OCI-LY7 (cell line): Measurements from ENCODE around the gene ATP5F1E. TPM values are rescaled to one million over a fixed set of nuclear protein-coding genes. Genes with fewer than 3 reads are reported as not detected.
A peak's percentile ranks its signal among the peaks of the same experiment; 100 is the strongest.

ENCODE experiments used
- BruUV-seq: library from RNA; stranded (reverse); fragments of 400-500 nt; replicated peaks from 2 replicates; lab custom pipeline; 2021; lab: Mats Ljungman, UMichigan
- CTCF ChIA-PET: fragments of 300-600 bp; sonication (Branson Sonifier 250); formaldehyde crosslinking; loops from one replicate; lab custom pipeline; 2022; ENCODE audit warnings: antibody characterized with exemption; ENCODE audit not compliant: unreplicated experiment; lab: Charles Lee
- POLR2A ChIA-PET: fragments of 300-600 bp; sonication (Branson Sonifier 250); formaldehyde crosslinking; loops from one replicate; lab custom pipeline; 2022; ENCODE audit warnings: antibody characterized with exemption; lab: Charles Lee
- DNase-seq: peaks from one replicate; pipeline ENCODE4 v3.0.0-alpha.2; 2015; ENCODE audit warnings: low spot score
- H2AFZ ChIP-seq: fragments of 200-600 bp; sonication (generic), shearing (Covaris generic); 2 replicates; pipeline ENCODE4 v1.6.1; 2014; ENCODE audit warnings: mild to moderate bottlenecking, antibody characterized with exemption, low read length, moderate library complexity
- H3K27ac ChIP-seq: fragments of 200-600 bp; sonication (generic); 2 replicates; pipeline ENCODE4 v1.5.1; 2014; ENCODE audit warnings: mixed run types, low read depth, mild to moderate bottlenecking, moderate library complexity, low read length, inconsistent platforms; ENCODE audit not compliant: poor library complexity, severe bottlenecking
- H3K36me3 ChIP-seq: fragments of 200-600 bp; sonication (generic); 2 replicates; pipeline ENCODE4 v1.6.1; 2014; ENCODE audit warnings: mild to moderate bottlenecking, antibody characterized with exemption, low read length, moderate library complexity, mixed read lengths; ENCODE audit not compliant: insufficient read depth
- H3K4me1 ChIP-seq: fragments of 200-600 bp; sonication (generic); 2 replicates; pipeline ENCODE4 v1.5.1; 2014; ENCODE audit warnings: mild to moderate bottlenecking, low read length; ENCODE audit not compliant: insufficient read depth, poor library complexity, severe bottlenecking
- H3K4me2 ChIP-seq: fragments of 200-600 bp; sonication (generic); 2 replicates; pipeline ENCODE4 v1.6.1; 2014; ENCODE audit warnings: mild to moderate bottlenecking, low read length
- H3K4me3 ChIP-seq: fragments of 200-600 bp; sonication (generic); 2 replicates; pipeline ENCODE4 v1.5.1; 2014; ENCODE audit warnings: mild to moderate bottlenecking, low read depth, low read length; ENCODE audit not compliant: poor library complexity, severe bottlenecking
- H3K79me2 ChIP-seq: fragments of 200-600 bp; sonication (generic); 2 replicates; pipeline ENCODE4 v1.6.1; 2016; ENCODE audit warnings: low read depth, mild to moderate bottlenecking, low read length, moderate library complexity, mixed read lengths; ENCODE audit not compliant: insufficient read depth
- H3K9me2 ChIP-seq: fragments of 200-600 bp; sonication (generic); 2 replicates; pipeline ENCODE4 v1.6.1; 2016; ENCODE audit warnings: mild to moderate bottlenecking, low read length, mixed read lengths; ENCODE audit not compliant: insufficient read depth
- H3K9me3 ChIP-seq: fragments of 200-600 bp; sonication (generic); 2 replicates; pipeline ENCODE4 v1.6.1; 2014; ENCODE audit warnings: mild to moderate bottlenecking, mixed run types, low read length, mixed read lengths
- H4K20me1 ChIP-seq: fragments of 200-600 bp; sonication (generic); 2 replicates; pipeline ENCODE4 v1.6.1; 2014; ENCODE audit warnings: mild to moderate bottlenecking, antibody characterized with exemption, low read length, moderate library complexity, mixed read lengths; ENCODE audit not compliant: insufficient read depth
- EZH2phosphoT487 ChIP-seq: fragments of 200-600 bp; sonication (generic); IDR thresholded peaks from 2 replicates; pipeline ENCODE4 v1.6.1; 2018; ENCODE audit warnings: low read depth, borderline replicate concordance, mild to moderate bottlenecking, mixed run types, antibody characterized with exemption, low read length, moderate library complexity, mixed read lengths
- intact Hi-C: fragments of 100-400 bp; cut with micrococcal nuclease; formaldehyde crosslinking; loops from one replicate; pipeline ENCODE4 v1.10.0; 2022; ENCODE audit not compliant: unreplicated experiment
- total RNA-seq, 2 experiments: library from RNA; depleted of rRNA in 1 of 2; stranded (reverse); fragments of >200 nt in 1 of 2; shearing (Covaris generic) in 1 of 2; gene quantifications; 2 replicates each; pipeline ENCODE4 v1.2.3, GENCODE V29; 2014 to 2022
- TF ChIP-seq, protein P1 (sequence below): fragments of 200-600 bp; sonication (generic); conservative IDR thresholded peaks from 2 replicates; pipeline ENCODE4 v1.5.1; 2014; ENCODE audit warnings: mild to moderate bottlenecking, antibody characterized with exemption, low read length, moderate library complexity, mixed read lengths

The ATP5F1E gene
- total RNA-seq, 2 experiments from 2014 or later: 42.4 to 67.2 TPM

DNA sequence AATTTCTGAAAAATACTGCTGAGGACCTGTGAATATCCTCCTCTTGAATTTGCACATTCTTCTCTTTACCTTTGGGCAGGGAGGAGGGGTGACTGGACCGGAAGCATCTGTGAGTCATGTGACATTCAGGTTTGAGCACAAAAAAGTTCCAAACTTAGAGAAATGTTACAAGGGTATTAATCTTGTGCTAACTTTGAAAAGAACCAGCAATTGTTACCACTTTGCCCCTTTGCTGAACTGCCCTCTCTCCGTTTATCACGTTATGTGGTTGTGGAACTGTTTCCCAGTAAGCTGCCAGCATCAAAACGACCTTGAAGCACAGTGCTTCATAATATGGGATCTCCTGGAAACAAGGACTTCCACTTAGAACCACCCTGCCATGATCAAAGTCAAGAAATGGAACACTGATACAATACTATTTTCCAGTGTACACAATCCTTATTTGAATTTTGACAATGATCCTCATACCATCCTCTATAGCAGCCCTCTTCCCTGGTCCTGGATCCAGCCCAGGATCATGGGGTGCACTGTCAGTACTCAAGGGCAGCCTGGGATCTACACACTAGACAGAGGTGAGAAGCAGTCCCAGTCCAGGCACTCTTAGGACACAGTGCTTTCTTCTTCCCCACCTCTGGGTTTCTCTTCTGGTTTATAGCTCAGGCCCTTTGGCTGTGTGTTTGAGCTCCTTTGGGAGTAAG is 15.2 kb downstream of the ATP5F1E start:
- ChIA-PET CTCF (interaction anchor here (1.4 kb wide), 1 partner anchor 27 kb away, joined by 4 read pairs; no protein-coding TSS in a partner anchor), POLR2A (interaction anchor here (1.0 to 1.9 kb wide), 5 partner anchors 8 to 16 kb away, joined by 3 to 8 read pairs (median 5); no protein-coding TSS in a partner anchor)
- Histone ChIP-seq H3K79me2 (no peaks in the 10 kb centered on the region), H3K9me2 (no peaks in the 10 kb centered on the region), H2AFZ (peak overlapping the region; percentile 78), H3K4me1 (peaks cover 17% of the 10 kb centered on the region), H3K9me3 (no peaks in the 10 kb centered on the region), H3K4me3 (no peak overlapping the region), H3K4me2 (peak overlapping the region; percentile 45), H4K20me1 (no peaks in the 10 kb centered on the region), H3K36me3 (no peaks in the 10 kb centered on the region), H3K27ac (peak overlapping the region; percentile 5)
- BruUV-seq: no TSS peak
- peak; percentile 44 for DNase-seq
- TF ChIP-seq EZH2phosphoT487: no peak
- TF ChIP-seq, protein P1, sequence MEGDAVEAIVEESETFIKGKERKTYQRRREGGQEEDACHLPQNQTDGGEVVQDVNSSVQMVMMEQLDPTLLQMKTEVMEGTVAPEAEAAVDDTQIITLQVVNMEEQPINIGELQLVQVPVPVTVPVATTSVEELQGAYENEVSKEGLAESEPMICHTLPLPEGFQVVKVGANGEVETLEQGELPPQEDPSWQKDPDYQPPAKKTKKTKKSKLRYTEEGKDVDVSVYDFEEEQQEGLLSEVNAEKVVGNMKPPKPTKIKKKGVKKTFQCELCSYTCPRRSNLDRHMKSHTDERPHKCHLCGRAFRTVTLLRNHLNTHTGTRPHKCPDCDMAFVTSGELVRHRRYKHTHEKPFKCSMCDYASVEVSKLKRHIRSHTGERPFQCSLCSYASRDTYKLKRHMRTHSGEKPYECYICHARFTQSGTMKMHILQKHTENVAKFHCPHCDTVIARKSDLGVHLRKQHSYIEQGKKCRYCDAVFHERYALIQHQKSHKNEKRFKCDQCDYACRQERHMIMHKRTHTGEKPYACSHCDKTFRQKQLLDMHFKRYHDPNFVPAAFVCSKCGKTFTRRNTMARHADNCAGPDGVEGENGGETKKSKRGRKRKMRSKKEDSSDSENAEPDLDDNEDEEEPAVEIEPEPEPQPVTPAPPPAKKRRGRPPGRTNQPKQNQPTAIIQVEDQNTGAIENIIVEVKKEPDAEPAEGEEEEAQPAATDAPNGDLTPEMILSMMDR: no peak
- intact Hi-C loops: no loop called here

DNA sequence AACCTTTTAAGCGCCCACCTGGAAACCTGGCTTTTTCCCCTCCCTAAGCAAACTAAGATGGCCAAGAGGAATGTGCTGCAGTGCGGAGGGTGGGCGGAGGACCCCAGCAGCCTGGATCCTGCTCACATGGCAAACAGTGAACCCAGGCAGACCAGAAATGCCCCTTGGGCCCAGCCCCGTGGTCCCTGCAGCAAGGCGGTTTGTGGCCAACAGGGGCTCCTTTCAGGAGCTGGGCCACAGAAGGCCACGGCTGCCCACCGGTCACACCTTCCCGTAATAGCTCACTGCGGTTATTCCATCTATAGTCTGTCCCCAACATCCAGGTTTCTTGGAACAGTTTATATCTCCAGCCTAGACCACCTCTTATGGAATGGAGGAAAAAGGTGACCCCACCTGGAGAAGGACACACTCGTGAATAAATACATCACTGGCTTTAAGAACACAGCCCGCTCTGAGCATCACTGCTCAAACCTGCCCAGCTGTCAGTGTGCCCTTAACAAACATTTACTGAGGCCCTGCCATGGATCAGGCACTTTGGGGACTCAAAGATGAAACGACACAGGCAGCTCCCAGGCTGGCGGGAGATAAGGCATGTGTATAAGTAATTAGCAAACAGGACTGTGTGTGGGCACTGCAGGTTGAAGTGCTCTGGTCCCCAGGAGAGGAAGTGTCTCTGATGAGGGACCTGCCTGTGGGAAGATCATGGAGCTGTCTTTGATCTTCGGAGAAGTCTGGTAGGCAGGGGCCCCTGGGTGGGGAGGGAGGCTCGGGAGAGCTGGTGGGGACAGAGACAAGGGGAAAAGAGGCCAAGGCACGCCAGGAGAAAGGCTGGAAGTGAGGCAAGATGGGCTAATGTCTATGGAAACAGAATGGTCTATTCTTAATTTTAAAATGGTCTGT is 16.1 kb downstream of the ATP5F1E start:
- ChIA-PET CTCF (interaction anchor here (0.6 to 1.4 kb wide), 3 partner anchors 27 to 143 kb away, joined by 3 to 4 read pairs (median 4); no protein-coding TSS in a partner anchor), POLR2A (interaction anchor here (0.5 to 2.1 kb wide), 3 partner anchors 15 to 241 kb away, joined by 3 to 9 read pairs (median 8); partner anchors contain the start of gene ATP5F1E)
- Histone ChIP-seq H3K4me1 (peaks cover 17% of the 10 kb centered on the region), H3K79me2 (no peaks in the 10 kb centered on the region), H2AFZ (peak overlapping the region; percentile 78; the same call in 1 of the 2 replicates), H4K20me1 (no peaks in the 10 kb centered on the region), H3K9me2 (no peaks in the 10 kb centered on the region), H3K27ac (peak overlapping the region; percentile 5), H3K36me3 (no peaks in the 10 kb centered on the region), H3K4me3 (no peak overlapping the region), H3K4me2 (peak overlapping the region; percentile 45), H3K9me3 (no peaks in the 10 kb centered on the region)
- TF ChIP-seq EZH2phosphoT487: no peak
- TF ChIP-seq, protein P1: no peak
- BruUV-seq: no TSS peak
- DNase-seq: no peak
- intact Hi-C loops: no loop called here
